Fibroblast of villous mesenchyme (primary cell): ENCODE measurements around the gene ZBTB48. TPM values are rescaled to one million over a fixed set of nuclear protein-coding genes. Genes with fewer than 3 reads are reported as not detected.

ENCODE experiments used
- DNase-seq: peaks from one replicate; pipeline ENCODE4 v3.0.0-alpha.2; 2010; ENCODE audit warnings: low read depth
- H3K4me3 ChIP-seq: 2 replicates; pipeline ENCODE4 v1.5.1; 2011; ENCODE audit warnings: low read depth, mild to moderate bottlenecking, low read length
- total RNA-seq: library from RNA; depleted of rRNA; stranded (reverse); fragments of >200 nt; gene quantifications from 2 replicates; pipeline ENCODE4 v1.2.3, GENCODE V29; 2012
- TF ChIP-seq, protein P1 (sequence below): IDR thresholded peaks from 2 replicates; pipeline ENCODE4 v1.5.1; 2012; ENCODE audit warnings: low read depth, mild to moderate bottlenecking, low read length; ENCODE audit not compliant: insufficient read depth

Gene ZBTB48
- total RNA-seq, 1 donor = 10.8 TPM

GRCh38 chr1:6586404-6586816, 6.6 kb downstream of the ZBTB48 start:
- H3K4me3 ChIP-seq = no peak overlapping the region
- TF ChIP-seq, protein P1, sequence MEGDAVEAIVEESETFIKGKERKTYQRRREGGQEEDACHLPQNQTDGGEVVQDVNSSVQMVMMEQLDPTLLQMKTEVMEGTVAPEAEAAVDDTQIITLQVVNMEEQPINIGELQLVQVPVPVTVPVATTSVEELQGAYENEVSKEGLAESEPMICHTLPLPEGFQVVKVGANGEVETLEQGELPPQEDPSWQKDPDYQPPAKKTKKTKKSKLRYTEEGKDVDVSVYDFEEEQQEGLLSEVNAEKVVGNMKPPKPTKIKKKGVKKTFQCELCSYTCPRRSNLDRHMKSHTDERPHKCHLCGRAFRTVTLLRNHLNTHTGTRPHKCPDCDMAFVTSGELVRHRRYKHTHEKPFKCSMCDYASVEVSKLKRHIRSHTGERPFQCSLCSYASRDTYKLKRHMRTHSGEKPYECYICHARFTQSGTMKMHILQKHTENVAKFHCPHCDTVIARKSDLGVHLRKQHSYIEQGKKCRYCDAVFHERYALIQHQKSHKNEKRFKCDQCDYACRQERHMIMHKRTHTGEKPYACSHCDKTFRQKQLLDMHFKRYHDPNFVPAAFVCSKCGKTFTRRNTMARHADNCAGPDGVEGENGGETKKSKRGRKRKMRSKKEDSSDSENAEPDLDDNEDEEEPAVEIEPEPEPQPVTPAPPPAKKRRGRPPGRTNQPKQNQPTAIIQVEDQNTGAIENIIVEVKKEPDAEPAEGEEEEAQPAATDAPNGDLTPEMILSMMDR = no peak
- DNase-seq = no peak

DNA sequence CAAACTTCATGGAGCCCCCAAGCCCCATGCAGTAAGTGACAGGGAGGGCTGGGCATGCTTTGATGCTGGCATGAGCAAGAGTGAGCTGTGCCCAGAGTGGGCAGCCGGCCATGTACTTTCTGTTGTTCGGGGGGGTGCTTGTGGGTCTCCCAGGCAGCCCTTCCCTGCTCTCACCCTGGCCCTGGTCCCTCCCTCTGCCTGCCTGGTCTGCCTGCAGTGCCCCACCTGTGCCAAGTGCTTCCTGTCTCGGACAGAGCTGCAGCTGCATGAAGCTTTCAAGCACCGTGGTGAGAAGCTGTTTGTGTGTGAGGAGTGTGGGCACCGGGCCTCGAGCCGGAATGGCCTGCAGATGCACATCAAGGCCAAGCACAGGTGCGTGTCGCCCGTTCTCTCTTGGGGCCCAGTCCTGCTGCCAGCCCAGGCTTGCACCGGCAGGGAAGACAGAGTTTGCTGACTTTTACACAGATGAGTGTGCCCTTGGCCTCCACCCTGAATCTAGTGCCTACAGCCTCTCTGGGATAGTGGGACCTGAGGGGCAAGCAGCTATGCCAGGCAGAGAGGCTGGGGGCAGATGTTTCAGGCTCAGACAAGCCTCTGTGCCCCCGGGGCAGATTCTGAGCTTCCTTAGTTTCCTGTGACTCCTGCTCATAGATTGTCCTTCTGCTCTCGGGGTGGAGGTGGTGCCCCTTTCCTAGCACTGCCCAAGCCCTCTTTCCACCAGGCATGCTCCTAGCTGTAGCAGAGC, 7.6 kb downstream of the ZBTB48 start:
- no peak for DNase-seq
- H3K4me3 ChIP-seq = no peak overlapping the region
- TF ChIP-seq, protein P1 = no peak

- no peak for DNase-seq
- TF ChIP-seq, protein P1 = no peak
Observed at GRCh38 chr1:6588128-6588892, 8.5 kb downstream of the ZBTB48 start.

GRCh38 chr1:6588893-6589520, 9.2 kb downstream of the ZBTB48 start:
- H3K4me3 ChIP-seq = no peak overlapping the region
- no peak for DNase-seq
- TF ChIP-seq, protein P1 = no peak

More at GRCh38 chr1:6588128-6588892, 8.5 kb downstream of the ZBTB48 start:
- no peak overlapping the region for H3K4me3 ChIP-seq

DNA sequence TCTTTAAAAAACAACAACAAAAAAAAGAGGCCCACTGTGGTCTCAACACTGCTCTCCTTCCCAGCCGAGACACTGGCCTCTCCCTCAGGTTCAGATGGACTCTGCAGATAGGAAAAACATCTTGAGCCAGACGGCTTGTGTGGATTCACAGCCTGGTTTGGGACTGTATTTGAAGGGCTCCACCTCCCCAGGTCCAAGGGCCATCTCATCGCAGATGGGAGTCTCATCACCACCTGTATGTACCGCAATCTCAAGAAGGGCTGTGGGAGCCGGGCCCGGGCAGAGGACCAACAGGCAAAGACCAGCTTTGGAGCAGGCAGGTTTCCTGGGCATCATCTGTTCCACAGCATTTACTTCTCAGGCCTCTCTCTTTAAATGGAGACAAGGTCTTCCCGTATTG, 10.3 kb downstream of the ZBTB48 start:
- no peak for DNase-seq
- TF ChIP-seq, protein P1 = no peak
- no peak overlapping the region for H3K4me3 ChIP-seq

- TF ChIP-seq, protein P1 = no peak
- no peak for DNase-seq
- no peak overlapping the region for H3K4me3 ChIP-seq
Observed at GRCh38 chr1:6591222-6591621, 11.4 kb downstream of the ZBTB48 start.
